Stimulated activated CD4-positive, alpha-beta T cell treated with anti-CD3 and anti-CD28 coated beads, Interleukin-15, amount 100 ng/mL, for 1 hour (primary cell): ENCODE results near the gene STX1B.
A peak's percentile ranks its signal among the peaks of the same experiment; 100 is the strongest.

Experiments
- DNase-seq, 2 donors: peaks; one replicate each; pipeline ENCODE4 v3.0.0-alpha.2; 2020; ENCODE audit warnings: low read depth in 1 of 2, low spot score in 1 of 2

STX1B gene

DNA sequence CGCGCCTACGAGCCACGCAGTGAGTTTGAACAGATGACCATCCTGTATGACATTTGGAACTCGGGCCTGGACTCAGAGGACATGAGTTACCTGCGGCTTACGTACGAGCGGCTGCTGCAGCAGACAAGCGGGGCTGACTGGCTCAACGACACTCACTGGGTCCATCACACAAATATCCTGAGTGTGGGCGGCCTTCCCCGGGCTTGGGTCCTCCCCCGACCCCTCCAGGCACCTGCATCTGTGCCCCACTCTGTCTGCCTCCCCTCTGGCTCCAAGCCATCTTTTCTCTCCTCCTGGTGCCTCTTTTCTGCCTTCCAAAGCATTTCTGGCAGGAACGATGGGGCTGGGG lies 30.4 kb downstream of the STX1B start:
- DNase-seq: no peak

GRCh38 chr16:30979170-30980022 lies 31.0 kb downstream of the STX1B start:
- no peak for DNase-seq

DNA sequence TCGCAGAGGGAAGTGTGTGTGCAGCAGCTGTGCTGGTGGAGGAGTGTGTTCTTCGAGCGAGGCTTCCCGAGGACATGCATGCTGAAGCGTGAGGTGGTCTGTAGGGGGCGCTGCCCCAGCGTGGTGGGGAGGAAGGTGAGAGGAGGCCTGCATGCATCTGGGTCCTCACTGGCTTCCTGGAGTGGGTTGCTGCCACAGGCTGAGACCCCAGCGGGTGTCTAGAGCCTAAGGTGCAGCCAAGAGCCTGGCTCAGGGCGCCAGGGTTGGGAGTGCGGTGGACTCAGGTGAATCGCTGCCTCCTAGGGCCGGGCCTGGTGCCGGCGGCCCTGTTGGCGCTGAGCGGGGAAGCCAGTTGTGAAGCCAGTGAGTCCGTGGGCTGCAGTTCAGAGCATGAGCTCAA lies 32.9 kb downstream of the STX1B start:
- DNase-seq: no peak

DNA sequence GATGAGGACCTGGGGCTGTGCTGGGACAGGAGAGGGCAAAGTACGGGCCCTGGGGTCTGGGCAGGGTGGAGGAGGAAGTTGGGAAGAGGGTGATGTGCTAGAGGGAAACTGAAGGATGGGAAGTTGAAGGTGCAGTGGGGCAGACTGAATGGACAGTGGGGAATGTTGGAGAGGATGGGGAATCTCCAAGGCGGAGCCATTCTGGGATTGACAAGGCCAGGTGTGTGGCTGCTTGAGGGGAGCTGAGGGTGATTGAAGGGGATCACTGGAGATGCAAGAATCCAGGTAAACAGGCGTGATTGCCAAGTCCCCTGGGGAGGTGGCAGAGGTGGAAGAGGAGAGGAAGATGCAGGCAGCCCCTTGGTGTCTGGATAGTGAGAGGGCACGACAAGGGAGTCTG lies 34.0 kb downstream of the STX1B start:
- DNase-seq: no peak

- DNase-seq: no peak
These were observed 36.1 kb downstream of the STX1B start for GRCh38 chr16:30974348-30974747.

DNA sequence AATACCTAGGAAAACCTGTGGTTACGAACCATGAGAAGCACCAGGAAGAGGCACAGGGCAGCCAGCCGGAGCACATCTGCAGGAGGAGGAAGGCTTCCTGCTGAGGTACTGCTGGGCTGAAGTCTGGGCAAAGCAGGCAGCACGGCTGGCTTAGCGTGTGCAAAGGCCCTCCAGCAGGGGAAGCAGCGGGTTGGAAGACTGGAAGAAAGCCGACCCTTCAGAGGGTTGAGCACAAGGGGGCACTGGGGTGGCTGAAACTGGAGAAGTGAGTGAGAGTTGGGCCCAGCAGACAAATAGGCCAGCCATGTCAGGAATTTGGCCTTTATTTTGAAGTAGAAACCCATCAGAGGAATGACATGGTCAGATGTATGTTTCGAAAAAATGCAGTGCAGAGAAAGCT lies 37.6 kb downstream of the STX1B start:
- no peak for DNase-seq

DNA sequence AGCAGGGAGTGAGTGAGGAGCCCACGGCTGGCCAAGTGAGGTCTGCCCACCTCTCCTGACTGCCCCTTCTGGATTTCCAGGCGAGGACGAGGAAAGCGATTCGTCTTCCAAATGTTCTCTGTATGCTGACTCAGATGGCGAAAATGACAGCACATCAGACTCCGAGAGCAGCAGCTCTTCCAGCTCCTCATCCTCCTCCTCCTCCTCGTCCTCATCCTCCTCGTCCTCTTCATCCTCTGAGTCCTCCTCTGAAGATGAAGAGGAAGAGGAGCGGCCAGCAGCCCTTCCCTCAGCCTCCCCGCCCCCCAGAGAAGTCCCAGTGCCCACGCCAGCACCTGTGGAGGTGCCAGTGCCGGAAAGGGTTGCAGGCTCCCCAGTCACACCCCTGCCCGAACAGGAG lies 39.1 kb downstream of the STX1B start:
- no peak for DNase-seq

DNA sequence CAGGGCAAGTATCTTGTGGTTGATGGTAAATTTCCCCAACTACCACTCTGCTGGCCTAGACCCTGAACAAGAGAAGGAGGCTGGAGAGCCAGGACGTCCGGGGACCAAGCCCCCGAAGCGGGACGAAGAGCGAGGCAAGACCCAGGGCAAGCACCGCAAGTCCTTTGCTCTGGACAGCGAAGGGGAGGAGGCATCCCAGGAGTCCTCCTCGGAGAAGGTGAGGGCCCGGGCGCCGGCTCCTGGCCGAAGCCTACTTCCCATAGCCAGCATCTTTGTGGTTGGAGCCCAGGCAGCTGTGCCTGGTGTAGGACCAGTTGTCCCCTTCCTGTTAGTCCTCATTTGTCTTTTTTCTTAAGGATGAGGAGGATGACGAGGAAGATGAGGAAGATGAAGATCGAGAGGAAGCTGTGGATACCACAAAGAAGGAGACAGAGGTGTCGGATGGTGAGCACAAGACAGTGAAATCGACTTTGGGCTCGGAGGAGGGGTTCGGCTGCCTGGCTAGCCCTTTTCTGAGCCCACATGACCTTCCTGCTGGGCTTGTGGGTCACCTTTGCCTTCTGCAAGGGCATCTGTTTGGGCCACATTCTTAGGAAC lies 41.1 kb downstream of the STX1B start:
- DNase-seq: no peak

DNA sequence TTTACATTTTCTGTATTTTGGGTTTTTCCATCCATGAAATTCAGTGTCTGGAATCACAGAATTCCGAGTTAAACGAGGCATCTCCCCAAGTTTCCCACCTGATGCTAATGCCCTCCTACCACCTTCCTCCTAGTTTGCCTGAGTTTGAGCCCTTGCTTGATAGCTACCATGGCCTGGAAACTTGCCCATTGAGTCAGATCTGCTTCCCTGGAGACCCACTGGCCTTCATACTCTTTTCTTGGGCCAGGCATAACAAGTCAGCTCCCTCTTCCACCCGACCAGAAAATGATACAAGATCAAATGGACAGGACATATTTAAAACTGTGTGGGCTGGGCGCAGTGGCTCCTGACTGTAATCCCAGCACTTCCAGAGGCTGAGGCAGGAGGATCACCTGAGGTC lies 42.6 kb downstream of the STX1B start:
- DNase-seq: no peak

DNA sequence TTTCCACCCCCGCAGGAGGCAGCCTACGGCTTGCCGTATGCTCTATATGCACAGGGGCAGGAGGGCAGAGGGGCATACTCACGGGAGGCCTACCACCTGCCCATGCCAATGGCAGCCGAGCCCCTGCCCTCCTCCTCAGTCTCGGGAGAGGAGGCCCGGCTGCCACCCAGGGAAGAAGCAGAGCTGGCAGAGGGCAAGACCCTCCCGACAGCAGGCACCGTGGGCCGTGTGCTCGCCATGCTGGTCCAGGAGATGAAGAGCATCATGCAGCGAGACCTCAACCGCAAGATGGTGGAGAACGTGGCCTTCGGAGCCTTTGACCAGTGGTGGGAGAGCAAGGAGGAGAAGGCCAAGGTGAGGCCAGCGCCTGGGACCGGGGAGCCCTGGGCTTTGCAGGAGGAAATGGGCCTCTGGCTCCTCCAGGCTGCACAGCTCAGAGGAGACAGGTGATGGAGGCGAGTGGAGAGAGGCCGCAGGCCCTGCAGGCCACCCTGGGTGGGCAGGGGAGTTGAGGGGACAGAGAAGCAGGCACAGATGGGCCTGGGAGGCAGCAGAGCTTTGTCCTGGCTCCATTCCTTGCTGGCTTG lies 44.3 kb downstream of the STX1B start:
- DNase-seq: no peak

- no peak for DNase-seq
These were observed 45.0 kb downstream of the STX1B start for GRCh38 chr16:30965436-30965835.

GRCh38 chr16:30964574-30965226 lies 45.7 kb downstream of the STX1B start:
- no peak for DNase-seq

DNA sequence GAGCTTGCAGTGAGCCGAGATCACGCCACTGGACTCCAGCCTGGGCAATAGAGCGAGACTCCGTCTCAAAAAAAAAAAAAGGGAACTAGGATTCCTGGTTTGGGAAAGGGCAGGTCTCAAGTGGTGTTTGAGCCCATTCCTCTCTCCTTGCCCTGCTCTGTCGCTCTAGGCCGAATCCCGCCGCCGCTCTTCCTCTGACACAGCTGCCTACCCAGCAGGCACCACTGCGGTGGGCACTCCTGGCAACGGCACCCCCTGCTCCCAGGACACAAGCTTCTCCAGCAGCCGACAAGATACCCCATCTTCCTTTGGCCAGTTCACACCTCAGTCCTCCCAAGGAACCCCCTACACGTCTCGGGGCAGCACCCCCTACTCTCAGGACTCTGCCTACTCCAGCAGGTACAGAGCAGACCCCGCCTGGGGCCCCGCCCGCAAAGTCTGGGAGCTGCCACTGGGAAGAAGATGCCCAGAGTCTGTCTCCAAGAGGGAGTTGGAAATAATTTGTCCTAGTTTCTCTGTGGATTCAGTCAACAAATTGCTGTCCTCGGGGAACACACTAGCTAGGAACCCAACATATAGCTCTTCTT lies 46.4 kb downstream of the STX1B start:
- DNase-seq: no peak

- no peak for DNase-seq
These were observed 49.1 kb downstream of the STX1B start for GRCh38 chr16:30961384-30961783.

DNA sequence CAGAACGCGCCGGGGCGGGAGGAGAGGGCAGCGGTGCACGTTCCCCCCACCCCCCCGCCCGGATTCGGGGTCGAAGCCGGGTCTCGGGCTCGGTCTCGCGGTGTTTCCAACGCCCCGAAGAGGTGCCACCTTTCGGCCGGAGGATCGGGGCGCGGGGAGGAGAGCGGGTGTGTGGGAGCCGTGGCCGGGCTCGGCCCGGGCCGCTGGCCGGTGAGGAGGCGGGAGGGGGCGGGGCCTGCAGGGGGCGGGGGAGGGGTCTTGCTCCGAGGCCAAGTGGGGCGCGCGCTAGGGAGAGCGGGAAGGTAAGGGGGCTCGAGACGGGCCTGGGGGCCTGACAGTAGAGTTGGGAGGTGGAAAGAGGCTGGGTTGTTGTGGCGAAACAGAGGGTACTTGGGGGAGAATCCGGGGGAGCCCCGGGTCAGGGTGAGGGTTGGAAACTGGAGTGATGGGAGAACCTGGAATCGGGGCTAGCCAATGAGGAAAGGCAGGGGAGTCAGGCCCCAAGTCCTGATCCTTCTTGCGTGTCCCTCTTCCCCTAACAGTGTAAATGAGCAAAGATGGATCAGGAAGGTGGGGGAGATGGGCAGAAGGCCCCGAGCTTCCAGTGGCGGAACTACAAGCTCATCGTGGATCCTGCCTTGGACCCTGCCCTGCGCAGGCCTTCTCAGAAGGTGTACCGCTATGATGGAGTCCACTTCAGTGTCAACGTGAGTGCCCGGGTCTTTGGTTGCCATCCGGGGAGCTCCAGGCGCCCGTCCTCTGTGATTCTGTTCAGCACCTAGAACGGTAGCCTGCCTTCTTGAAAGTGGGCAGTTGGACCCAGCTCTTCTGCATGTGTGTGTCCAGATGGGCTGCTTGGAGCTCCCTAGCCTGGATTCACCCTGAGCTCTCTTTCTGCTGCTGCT lies 52.0 kb downstream of the STX1B start:
- DNase-seq: no peak

GRCh38 chr16:30957456-30958174 lies 52.8 kb downstream of the STX1B start, which contains the start of gene SETD1A:
SETD1A (plus strand) TSS chr16:30957754; CDS start chr16:30958732, 978 bp downstream.
- peak; percentile 93 for DNase-seq

DNA sequence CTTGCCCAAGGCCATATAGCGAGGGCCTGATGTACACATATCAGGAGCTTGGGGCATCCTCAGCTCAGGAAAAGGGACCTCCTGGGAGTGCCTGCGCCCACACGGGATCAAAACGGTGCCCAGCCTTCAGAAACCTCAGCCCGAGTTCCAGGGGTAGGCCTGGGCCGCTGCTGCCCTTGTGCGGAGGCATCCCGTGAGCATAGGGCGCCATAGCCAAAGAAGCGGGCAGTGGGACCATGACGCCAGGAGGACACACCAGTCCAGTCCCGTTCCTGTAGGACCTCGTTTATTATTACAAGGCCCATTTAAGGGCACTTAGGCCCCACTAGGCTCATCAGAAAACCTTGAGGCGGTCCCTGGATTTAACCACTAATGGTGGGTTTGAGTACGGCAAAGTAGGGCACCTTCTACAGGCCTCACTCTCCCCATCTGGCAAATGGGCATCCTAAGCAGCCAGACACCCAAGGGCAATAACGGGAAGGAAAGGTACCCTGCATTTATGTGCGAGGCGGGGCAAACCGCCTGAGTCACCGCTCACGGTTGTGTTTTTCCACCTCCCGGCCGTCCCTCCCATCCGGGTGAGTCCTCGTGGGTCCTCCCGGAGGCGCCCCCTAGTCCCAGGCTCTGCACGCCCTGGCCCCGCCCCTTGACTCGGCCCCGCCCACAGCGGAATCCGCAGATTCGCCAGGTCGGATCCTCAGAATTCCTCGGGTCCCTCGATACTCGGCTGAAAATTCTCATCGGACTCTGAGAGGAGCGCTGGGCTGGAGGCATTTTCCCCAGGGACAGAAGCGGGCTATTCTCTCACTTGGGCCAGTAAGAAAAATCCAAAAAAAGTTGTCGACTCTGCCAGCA lies 53.6 kb downstream of the STX1B start:
- DNase-seq: peak; percentile 79 to 88

GRCh38 chr16:30954993-30955392 lies 55.4 kb downstream of the STX1B start:
- no peak for DNase-seq
